ENCODE measurements around the gene PTRH1. TPM values are rescaled to one million over a fixed set of nuclear protein-coding genes. Genes with fewer than 3 reads are reported as not detected.

Gene PTRH1
- total and polyA plus RNA-seq, 2 of the 13 experiments (the other 11 are each of a cell fraction or from before 2014, with no cell fraction given) = 4.0 to 10.4 TPM

- TF ChIP-seq, protein P1, sequence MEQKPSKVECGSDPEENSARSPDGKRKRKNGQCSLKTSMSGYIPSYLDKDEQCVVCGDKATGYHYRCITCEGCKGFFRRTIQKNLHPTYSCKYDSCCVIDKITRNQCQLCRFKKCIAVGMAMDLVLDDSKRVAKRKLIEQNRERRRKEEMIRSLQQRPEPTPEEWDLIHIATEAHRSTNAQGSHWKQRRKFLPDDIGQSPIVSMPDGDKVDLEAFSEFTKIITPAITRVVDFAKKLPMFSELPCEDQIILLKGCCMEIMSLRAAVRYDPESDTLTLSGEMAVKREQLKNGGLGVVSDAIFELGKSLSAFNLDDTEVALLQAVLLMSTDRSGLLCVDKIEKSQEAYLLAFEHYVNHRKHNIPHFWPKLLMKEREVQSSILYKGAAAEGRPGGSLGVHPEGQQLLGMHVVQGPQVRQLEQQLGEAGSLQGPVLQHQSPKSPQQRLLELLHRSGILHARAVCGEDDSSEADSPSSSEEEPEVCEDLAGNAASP (CRISPR knock-in tag; IDR thresholded peaks at IDR 0.05; ENCODE audit: borderline replicate concordance) = 0 out of 2 replicates have a peak, but pooled peaks have one; percentile 24
- TF ChIP-seq HDAC2 (CRISPR knock-in tag; IDR thresholded peaks at IDR 0.05) (0 out of 2 replicates have a peak, but pooled peaks have one; percentile 38), SMAD3 (CRISPR knock-in tag; IDR thresholded peaks at IDR 0.05) (0 out of 2 replicates have a peak, but pooled peaks have one; percentile 36), ZSCAN22 (CRISPR knock-in tag; IDR thresholded peaks at IDR 0.05) (no peak), ZNF841 (CRISPR knock-in tag; IDR thresholded peaks at IDR 0.05; ENCODE audit: borderline replicate concordance) (no peak), ZNF263 (CRISPR knock-in tag; IDR thresholded peaks at IDR 0.05) (peak; percentile 51; the same call in 1 of the 2 replicates), REST (IDR thresholded peaks at IDR 0.05; ENCODE audit: borderline replicate concordance in 1 of 2, low read depth in 1 of 2, low read length in 2 of 2) (peak; percentile 85 to 97)
Measured at GRCh38 chr9:127751269-127752054, 36.0 kb upstream of the PTRH1 start (continued).
